Peyer's patch (tissue), 4 donors: Measurements from ENCODE around the gene LMO3. TPM values are rescaled to one million over a fixed set of nuclear protein-coding genes. Genes with fewer than 3 reads are reported as not detected.
A peak's percentile ranks its signal among the peaks of the same experiment; 100 is the strongest.

ENCODE experiments used
- DNase-seq, 3 donors: peaks; one replicate each; pipeline ENCODE4 v3.0.0-alpha.2; 2017 to 2019
- H3K27ac ChIP-seq, 4 donors: fragments of 200-600 bp; sonication (generic); one replicate each; pipeline ENCODE4 v1.5.1; 2016 to 2019
- H3K27me3 ChIP-seq, 2 donors: fragments of 200-600 bp; sonication (generic); one replicate each; pipeline ENCODE4 v1.5.1; 2019
- H3K36me3 ChIP-seq, 3 donors: fragments of 200-600 bp; sonication (generic); one replicate each; pipeline ENCODE4 v1.5.1; 2016 to 2019
- H3K4me1 ChIP-seq, 4 donors: fragments of 200-600 bp; sonication (generic); one replicate each; pipeline ENCODE4 v1.5.1; 2016 to 2019
- H3K4me3 ChIP-seq, 4 donors: fragments of 200-600 bp; sonication (generic); 1 replicate in 3 of 4; 2 replicates in 1 of 4; pipeline ENCODE4 v1.5.1; 2016 to 2019; ENCODE audit warnings: mild to moderate bottlenecking in 1 of 4
- H3K9me3 ChIP-seq, 4 donors: fragments of 200-600 bp; sonication (generic); one replicate each; pipeline ENCODE4 v1.5.1; 2016 to 2019; ENCODE audit warnings: mild to moderate bottlenecking in 1 of 4
- CTCF ChIP-seq, 6 experiments: fragments of 450-650 bp in 4 of 6; fragments of 200-600 bp in 2 of 6; sonication (generic) in 1 of 6; IDR thresholded peaks; one replicate each; pipeline ENCODE4 v1.5.1; 2017 to 2019; ENCODE audit warnings: antibody characterized with exemption in 6 of 6, mild to moderate bottlenecking in 3 of 6, moderate library complexity in 1 of 6
- POLR2A ChIP-seq, 2 donors: fragments of 450-650 bp; IDR thresholded peaks; one replicate each; pipeline ENCODE4 v1.5.1; 2017; ENCODE audit warnings: antibody characterized with exemption in 2 of 2, mild to moderate bottlenecking in 2 of 2, moderate library complexity in 2 of 2
- total RNA-seq, 4 donors: library from RNA; depleted of rRNA; stranded (reverse); fragments of >200 nt; gene quantifications; one replicate each; pipeline ENCODE4 v1.1.0, GENCODE V29; 2016

The LMO3 gene
- total RNA-seq, 4 donors from 2014 or later, result 6.6 to 9.9 (median 7.9) TPM

- Histone ChIP-seq H3K4me1 (no peaks in the 10 kb centered on the region), H3K27me3 (no peaks in the 10 kb centered on the region), H3K9me3 (no peaks in the 10 kb centered on the region), H3K36me3 (no peaks in the 10 kb centered on the region), H3K4me3 (no peak overlapping the region), H3K27ac (no peak overlapping the region)
- TF ChIP-seq CTCF (IDR thresholded peaks at IDR 0.05) (no peak), POLR2A (IDR thresholded peaks at IDR 0.05) (no peak)
- no peak for DNase-seq
Measured at GRCh38 chr12:16579041-16579440, 26.9 kb downstream of the LMO3 start.

- Histone ChIP-seq H3K36me3 (no peaks in the 10 kb centered on the region), H3K4me1 (no peaks in the 10 kb centered on the region), H3K27me3 (no peaks in the 10 kb centered on the region), H3K27ac (no peak overlapping the region), H3K9me3 (no peaks in the 10 kb centered on the region), H3K4me3 (no peak overlapping the region)
- peak in 1 of 3 donors; percentile 49 for DNase-seq
- TF ChIP-seq CTCF (IDR thresholded peaks at IDR 0.05) (no peak), POLR2A (IDR thresholded peaks at IDR 0.05) (no peak)
Measured at GRCh38 chr12:16573398-16574077, 32.4 kb downstream of the LMO3 start.

- no peaks in the 10 kb centered on the region for H3K4me1 ChIP-seq
- no peak for TF ChIP-seq CTCF (IDR thresholded peaks at IDR 0.05)
- no peak for TF ChIP-seq POLR2A (IDR thresholded peaks at IDR 0.05)
- no peak overlapping the region for H3K27ac ChIP-seq
- H3K27me3 ChIP-seq, result no peaks in the 10 kb centered on the region
- no peak for DNase-seq
- H3K4me3 ChIP-seq, result no peak overlapping the region
- no peaks in the 10 kb centered on the region for H3K9me3 ChIP-seq
- no peaks in the 10 kb centered on the region for H3K36me3 ChIP-seq
Measured at GRCh38 chr12:16568873-16569272, 37.1 kb downstream of the LMO3 start.

GRCh38 chr12:16564675-16565074 is 41.3 kb downstream of the LMO3 start:
- H3K4me1 ChIP-seq, result no peaks in the 10 kb centered on the region
- no peaks in the 10 kb centered on the region for H3K36me3 ChIP-seq
- no peak overlapping the region for H3K4me3 ChIP-seq
- no peaks in the 10 kb centered on the region for H3K9me3 ChIP-seq
- no peaks in the 10 kb centered on the region for H3K27me3 ChIP-seq
- DNase-seq, result no peak
- no peak overlapping the region for H3K27ac ChIP-seq
- TF ChIP-seq POLR2A (IDR thresholded peaks at IDR 0.05) (no peak), CTCF (IDR thresholded peaks at IDR 0.05) (no peak)

GRCh38 chr12:16563504-16563903 is 42.5 kb downstream of the LMO3 start:
- H3K36me3 ChIP-seq, result no peaks in the 10 kb centered on the region
- H3K9me3 ChIP-seq, result no peaks in the 10 kb centered on the region
- H3K27ac ChIP-seq, result no peak overlapping the region
- no peak for TF ChIP-seq CTCF (IDR thresholded peaks at IDR 0.05)
- no peak for TF ChIP-seq POLR2A (IDR thresholded peaks at IDR 0.05)
- H3K4me3 ChIP-seq, result no peak overlapping the region
- no peaks in the 10 kb centered on the region for H3K27me3 ChIP-seq
- no peaks in the 10 kb centered on the region for H3K4me1 ChIP-seq
- DNase-seq, result no peak

DNA sequence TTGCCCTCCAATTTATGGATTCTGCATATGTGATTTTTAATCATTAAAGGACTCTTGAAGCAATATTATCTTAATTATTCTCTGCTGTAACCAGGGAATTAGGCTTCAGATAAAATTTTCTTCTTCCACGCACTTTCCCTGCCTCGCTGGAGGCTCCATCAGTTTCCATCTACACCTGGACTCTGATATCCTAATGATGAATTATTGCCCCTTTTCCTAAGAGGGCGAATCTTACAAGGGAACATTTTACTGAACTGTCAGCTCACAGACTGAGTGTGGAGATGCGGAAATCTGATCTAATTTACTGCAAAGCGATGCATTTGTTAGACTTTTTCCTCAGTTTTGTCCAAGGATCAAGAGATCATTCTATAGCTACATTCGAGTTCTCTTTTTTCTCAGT is 43.0 kb downstream of the LMO3 start:
- Histone ChIP-seq H3K27me3 (no peaks in the 10 kb centered on the region), H3K4me3 (no peak overlapping the region), H3K27ac (no peak overlapping the region), H3K36me3 (no peaks in the 10 kb centered on the region), H3K9me3 (no peaks in the 10 kb centered on the region), H3K4me1 (no peaks in the 10 kb centered on the region)
- DNase-seq, result no peak
- TF ChIP-seq POLR2A (IDR thresholded peaks at IDR 0.05) (no peak), CTCF (IDR thresholded peaks at IDR 0.05) (no peak)
